Measurements from ENCODE around the gene METTL8. TPM values are rescaled to one million over a fixed set of nuclear protein-coding genes. Genes with fewer than 3 reads are reported as not detected.

The METTL8 gene
- total and polyA plus RNA-seq, 2 of the 13 experiments (the other 11 are each of a cell fraction or from before 2014, with no cell fraction given), result 18.6 to 68.2 TPM

GRCh38 chr2:171320731-171321130 lies 113.1 kb downstream of the METTL8 start (continued):
- no peak for TF ChIP-seq CHD4 (IDR thresholded peaks at IDR 0.05; ENCODE audit: borderline replicate concordance, low read length)
- no peak for TF ChIP-seq RFX5 (IDR thresholded peaks at IDR 0.05; ENCODE audit: low read depth, low read length)
- TF ChIP-seq ARID4A (CRISPR knock-in tag; IDR thresholded peaks at IDR 0.05; ENCODE audit: borderline replicate concordance), result no peak
- no peak for TF ChIP-seq ZNF12 (CRISPR knock-in tag; IDR thresholded peaks at IDR 0.05)
- no peak for TF ChIP-seq ZNF7 (CRISPR knock-in tag; IDR thresholded peaks at IDR 0.05)

DNA sequence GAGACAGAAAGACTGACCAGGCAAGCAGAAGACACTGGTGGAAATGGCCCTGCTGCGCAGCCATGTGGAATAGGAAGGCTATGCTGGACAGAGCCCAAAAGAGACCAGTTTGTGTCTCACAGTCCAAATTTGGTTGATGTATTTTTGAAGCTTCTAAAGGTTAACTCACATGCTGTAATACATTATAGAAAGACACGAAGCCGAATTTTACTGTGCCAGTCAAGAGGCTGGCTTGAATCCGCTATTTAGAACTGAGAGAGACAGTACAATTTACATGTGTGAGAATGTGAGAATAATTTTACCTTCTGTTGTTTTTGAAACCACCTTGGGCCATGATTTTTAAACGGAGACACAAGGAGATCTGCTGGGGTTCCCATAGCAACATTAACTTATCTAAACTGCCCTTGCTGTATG lies 113.6 kb downstream of the METTL8 start:
- Histone ChIP-seq H3K27ac (ENCODE audit: extremely low read length, insufficient read depth, low read length) (no peak overlapping the region), H3K9me3 (ENCODE audit: low read length) (no peaks in the 10 kb centered on the region), H3K27me3 (ENCODE audit: control insufficient read depth in 1 of 2, insufficient read depth in 2 of 2, low read length in 2 of 2) (no peaks in the 10 kb centered on the region), H3K4me1 (ENCODE audit: insufficient read depth, low read length) (peaks cover 13% of the 10 kb centered on the region), H3K4me3 (replicated peaks in 1 of 3; ENCODE audit: insufficient read depth in 1 of 3, low read depth in 2 of 3, low read length in 3 of 3) (no peak overlapping the region), H2AFZ (ENCODE audit: low read length) (no peak overlapping the region), H3K4me2 (ENCODE audit: low read depth, low read length) (no peak overlapping the region), H4K20me1 (ENCODE audit: insufficient read depth, low read length) (no peaks in the 10 kb centered on the region), H3K36me3 (replicated peaks in 1 of 2; ENCODE audit: control insufficient read depth in 1 of 2, insufficient read depth in 2 of 2, low read length in 2 of 2) (peaks cover 4 to 19% of the 10 kb centered on the region in 2 experiments; a peak in 4 of 5 replicates), H3K79me2 (ENCODE audit: insufficient read depth, low read length) (no peaks in the 10 kb centered on the region), H3K9ac (ENCODE audit: insufficient read depth, low read depth, low read length) (no peak overlapping the region)
- ATAC-seq (no peak), DNase-seq (ENCODE audit: low spot score) (no peak), FAIRE-seq (no peak)
- BruUV-seq (replicated peaks), result no TSS peak
- POLR2A ChIA-PET, result no interaction called here
- WGBS (ENCODE audit: low lambda C conversion rate), result 95% methylated on average over 5 of the region's 5 CpGs
- in situ Hi-C loops (cut with HindIII; ENCODE audit: extremely low pct_ligation_motif_present, low pct_unique_long_range_greater_than_20kb) (no loop called here), intact Hi-C loops (cut with micrococcal nuclease; ENCODE audit: unreplicated experiment) (no loop called here)
- CTCF ChIA-PET (ENCODE audit: low intra/inter-chr PET ratio, low total read pairs), result no interaction called here
- TF ChIP-seq ZNF282 (IDR thresholded peaks at IDR 0.05; ENCODE audit: partially characterized antibody) (no peak), ETV6 (CRISPR knock-in tag; conservative IDR thresholded peaks at IDR 0.05) (no peak), PCBP2 (optimal IDR thresholded peaks at IDR 0.05; ENCODE audit: low read depth, low read length, poor library complexity, severe bottlenecking) (no peak), PHF5A (CRISPR knock-in tag; IDR thresholded peaks at IDR 0.05; ENCODE audit: low read depth, unreplicated experiment) (no peak), PRDM15 (CRISPR knock-in tag; IDR thresholded peaks at IDR 0.05) (no peak), ZNF180 (CRISPR knock-in tag; IDR thresholded peaks at IDR 0.05; ENCODE audit: borderline replicate concordance, low read depth) (no peak), ZNF296 (CRISPR knock-in tag; conservative IDR thresholded peaks at IDR 0.05) (no peak)
- TF ChIP-seq, protein P1, sequence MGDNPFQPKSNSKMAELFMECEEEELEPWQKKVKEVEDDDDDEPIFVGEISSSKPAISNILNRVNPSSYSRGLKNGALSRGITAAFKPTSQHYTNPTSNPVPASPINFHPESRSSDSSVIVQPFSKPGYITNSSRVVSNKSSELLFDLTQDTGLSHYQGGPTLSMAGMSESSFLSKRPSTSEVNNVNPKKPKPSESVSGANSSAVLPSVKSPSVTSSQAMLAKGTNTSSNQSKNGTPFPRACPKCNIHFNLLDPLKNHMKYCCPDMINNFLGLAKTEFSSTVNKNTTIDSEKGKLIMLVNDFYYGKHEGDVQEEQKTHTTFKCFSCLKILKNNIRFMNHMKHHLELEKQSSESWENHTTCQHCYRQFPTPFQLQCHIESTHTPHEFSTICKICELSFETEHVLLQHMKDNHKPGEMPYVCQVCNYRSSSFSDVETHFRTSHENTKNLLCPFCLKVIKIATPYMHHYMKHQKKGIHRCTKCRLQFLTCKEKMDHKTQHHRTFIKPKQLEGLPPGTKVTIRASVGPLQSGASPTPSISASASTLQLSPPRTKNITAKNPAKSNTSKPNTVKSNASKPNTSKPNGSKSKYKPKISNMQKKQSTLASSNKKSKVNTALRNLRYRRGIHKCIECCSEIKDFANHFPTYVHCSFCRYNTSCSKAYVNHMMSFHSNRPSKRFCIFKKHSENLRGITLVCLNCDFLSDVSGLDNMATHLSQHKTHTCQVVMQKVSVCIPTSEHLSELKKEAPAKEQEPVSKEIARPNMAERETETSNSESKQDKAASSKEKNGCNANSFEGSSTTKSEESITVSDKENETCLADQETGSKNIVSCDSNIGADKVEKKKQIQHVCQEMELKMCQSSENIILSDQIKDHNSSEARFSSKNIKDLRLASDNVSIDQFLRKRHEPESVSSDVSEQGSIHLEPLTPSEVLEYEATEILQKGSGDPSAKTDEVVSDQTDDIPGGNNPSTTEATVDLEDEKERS (CRISPR knock-in tag; IDR thresholded peaks at IDR 0.05), result no peak

Measured in HepG2 (cell line).